ENCODE results near the gene SDK2.

The SDK2 gene

DNA sequence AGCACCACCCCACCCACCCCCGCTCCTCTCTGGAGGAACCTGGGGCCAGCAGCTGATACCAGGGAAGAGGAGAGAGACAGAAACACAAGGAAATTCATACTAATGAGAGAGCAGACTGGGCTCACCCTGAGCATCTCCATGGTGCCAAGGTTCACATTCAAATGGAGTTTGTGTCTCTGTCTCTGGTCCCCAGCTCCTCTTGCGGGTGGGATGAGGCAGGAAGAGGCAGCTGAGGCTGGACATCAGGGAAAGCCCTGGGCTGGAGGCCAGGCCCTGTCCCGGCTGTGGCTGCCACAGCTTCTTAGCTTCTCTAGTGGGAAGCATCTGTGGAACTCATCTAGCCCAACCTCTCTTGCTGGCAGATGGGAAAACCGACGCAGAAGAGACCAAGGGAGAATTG, 121.5 kb downstream of the SDK2 start:
- 0 out of 2 replicates have a peak, but pooled peaks cover 1% of the 10 kb centered on the region for H3K4me1 ChIP-seq (ENCODE audit: control insufficient read depth, insufficient read depth, low read length)
- no peaks in the 10 kb centered on the region for H3K36me3 ChIP-seq (ENCODE audit: control insufficient read depth, insufficient read depth, low read length)
- WGBS (ENCODE audit: insufficient coverage, insufficient read length): no CpG with 5 or more reads among the region's 5 CpGs
- H3K27me3 ChIP-seq (ENCODE audit: control insufficient read depth, insufficient read depth, low read length): no peaks in the 10 kb centered on the region
- no peak overlapping the region for H3K4me3 ChIP-seq (ENCODE audit: low read length)
- no peaks in the 10 kb centered on the region for H3K9me3 ChIP-seq (ENCODE audit: control insufficient read depth, insufficient read depth, low read length)
- no peak for DNase-seq (ENCODE audit: low read depth, low spot score)
- no peak overlapping the region for H3K27ac ChIP-seq (ENCODE audit: low read length)

DNA sequence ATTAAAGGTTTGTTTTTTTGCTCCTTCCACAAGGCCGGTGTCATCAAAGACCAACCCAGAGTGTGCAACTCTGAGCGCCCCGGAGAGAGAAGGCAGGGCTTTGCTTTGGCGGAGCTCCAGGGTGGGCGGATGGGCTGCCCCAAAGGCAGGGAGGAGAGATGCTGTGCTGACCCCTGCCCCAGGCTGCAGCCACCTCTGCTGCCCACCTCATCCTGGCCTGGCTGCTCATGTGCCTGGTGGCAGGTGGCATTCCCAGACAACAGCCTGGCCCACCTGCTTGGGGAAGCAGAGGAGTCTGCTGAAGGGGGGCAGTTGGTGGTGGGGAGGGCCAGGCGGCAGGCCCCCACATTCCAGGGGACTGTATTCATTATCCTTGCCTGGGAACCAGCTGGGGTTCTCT, 122.1 kb downstream of the SDK2 start:
- WGBS (ENCODE audit: insufficient coverage, insufficient read length): no CpG with 5 or more reads among the region's 6 CpGs
- H3K36me3 ChIP-seq (ENCODE audit: control insufficient read depth, insufficient read depth, low read length): no peaks in the 10 kb centered on the region
- H3K27me3 ChIP-seq (ENCODE audit: control insufficient read depth, insufficient read depth, low read length): no peaks in the 10 kb centered on the region
- no peaks in the 10 kb centered on the region for H3K9me3 ChIP-seq (ENCODE audit: control insufficient read depth, insufficient read depth, low read length)
- no peak overlapping the region for H3K27ac ChIP-seq (ENCODE audit: low read length)
- no peak for DNase-seq (ENCODE audit: low read depth, low spot score)
- H3K4me3 ChIP-seq (ENCODE audit: low read length): no peak overlapping the region
- H3K4me1 ChIP-seq (ENCODE audit: control insufficient read depth, insufficient read depth, low read length): 0 out of 2 replicates have a peak, but pooled peaks cover 1% of the 10 kb centered on the region

DNA sequence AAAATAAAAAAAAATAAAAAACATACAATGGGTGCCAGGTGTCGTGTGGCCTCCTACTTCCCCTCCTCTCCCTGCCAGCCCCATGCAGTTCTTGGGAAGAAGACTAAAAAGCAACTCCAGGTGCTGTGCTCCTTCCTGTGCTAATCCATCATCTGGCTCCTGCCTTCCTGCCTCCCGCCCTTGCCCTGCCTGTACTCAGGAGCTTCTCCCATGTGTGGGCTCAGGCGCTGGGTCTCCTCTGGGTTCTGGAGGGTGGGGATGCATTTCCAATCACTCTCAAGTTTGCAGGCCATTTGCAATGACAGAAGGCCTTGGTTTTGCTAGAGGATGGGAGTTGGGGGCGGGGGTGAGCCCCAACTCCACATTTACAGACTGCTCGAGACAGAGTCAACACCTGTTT, 122.9 kb downstream of the SDK2 start:
- no peak overlapping the region for H3K27ac ChIP-seq (ENCODE audit: low read length)
- H3K36me3 ChIP-seq (ENCODE audit: control insufficient read depth, insufficient read depth, low read length): no peaks in the 10 kb centered on the region
- no peak for DNase-seq (ENCODE audit: low read depth, low spot score)
- no peaks in the 10 kb centered on the region for H3K9me3 ChIP-seq (ENCODE audit: control insufficient read depth, insufficient read depth, low read length)
- H3K4me1 ChIP-seq (ENCODE audit: control insufficient read depth, insufficient read depth, low read length): 0 out of 2 replicates have a peak, but pooled peaks cover 1% of the 10 kb centered on the region
- no peaks in the 10 kb centered on the region for H3K27me3 ChIP-seq (ENCODE audit: control insufficient read depth, insufficient read depth, low read length)
- H3K4me3 ChIP-seq (ENCODE audit: low read length): no peak overlapping the region
- no CpG with 5 or more reads among the region's 5 CpGs for WGBS (ENCODE audit: insufficient coverage, insufficient read length)

DNA sequence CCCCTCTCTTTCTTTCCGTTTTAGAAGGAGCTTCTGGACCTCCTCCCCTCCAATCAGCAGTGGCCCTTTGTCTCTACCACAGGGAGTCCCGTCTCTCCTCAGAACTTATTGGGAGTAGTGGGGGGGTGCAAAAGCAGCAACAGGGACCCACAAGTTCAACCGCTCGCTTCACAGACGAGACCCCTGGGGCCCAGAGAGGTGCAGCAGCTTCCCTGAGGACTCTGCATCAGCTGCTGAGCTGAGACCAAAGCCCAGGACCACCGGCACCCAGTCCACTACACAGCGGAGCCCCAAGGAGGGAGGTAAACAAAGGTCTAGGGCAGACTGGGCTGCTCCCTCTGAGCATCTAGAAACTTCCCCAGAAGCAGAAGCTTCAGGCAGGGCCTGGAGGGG, 123.9 kb downstream of the SDK2 start:
- Histone ChIP-seq H3K27me3 (ENCODE audit: control insufficient read depth, insufficient read depth, low read length) (no peaks in the 10 kb centered on the region), H3K9me3 (ENCODE audit: control insufficient read depth, insufficient read depth, low read length) (no peaks in the 10 kb centered on the region), H3K36me3 (ENCODE audit: control insufficient read depth, insufficient read depth, low read length) (no peaks in the 10 kb centered on the region), H3K4me3 (ENCODE audit: low read length) (no peak overlapping the region), H3K4me1 (ENCODE audit: control insufficient read depth, insufficient read depth, low read length) (peaks cover 6% of the 10 kb centered on the region), H3K27ac (ENCODE audit: low read length) (no peak overlapping the region)
- no peak for DNase-seq (ENCODE audit: low read depth, low spot score)
- no CpG with 5 or more reads among the region's 7 CpGs for WGBS (ENCODE audit: insufficient coverage, insufficient read length)

DNA sequence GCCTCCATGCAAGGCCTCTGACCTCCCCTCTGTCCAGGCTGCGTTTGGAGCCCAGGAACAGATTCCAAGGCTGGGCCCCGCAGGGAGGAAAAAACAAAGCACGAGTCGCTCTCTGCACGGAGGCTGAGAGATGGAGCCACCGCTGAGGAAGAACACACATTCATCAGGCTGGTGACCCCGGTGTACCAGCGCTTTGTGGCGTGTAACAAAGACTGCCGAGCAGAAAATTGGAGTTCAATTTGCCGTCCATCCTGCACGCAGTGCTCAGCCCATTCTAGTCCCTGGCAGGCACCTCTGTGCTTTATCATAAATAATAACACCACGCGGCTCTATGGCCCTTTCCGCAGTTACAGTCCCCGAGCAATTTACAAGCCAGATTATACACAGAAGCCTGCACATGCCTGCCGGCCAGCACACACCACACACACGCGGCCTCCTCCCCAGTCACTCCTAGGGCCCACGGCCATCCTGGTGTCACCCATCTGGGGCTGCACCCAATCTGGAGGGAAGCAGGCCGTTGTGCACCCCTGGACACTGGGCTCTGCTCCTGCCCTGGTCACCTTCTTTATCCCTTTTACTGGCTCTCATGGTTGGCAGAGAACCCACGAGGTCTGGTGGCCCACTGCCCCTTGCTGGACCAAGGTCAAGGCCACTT, 124.4 kb downstream of the SDK2 start:
- no peaks in the 10 kb centered on the region for H3K9me3 ChIP-seq (ENCODE audit: control insufficient read depth, insufficient read depth, low read length)
- peaks cover 6% of the 10 kb centered on the region for H3K4me1 ChIP-seq (ENCODE audit: control insufficient read depth, insufficient read depth, low read length)
- no peaks in the 10 kb centered on the region for H3K36me3 ChIP-seq (ENCODE audit: control insufficient read depth, insufficient read depth, low read length)
- no peak overlapping the region for H3K27ac ChIP-seq (ENCODE audit: low read length)
- H3K4me3 ChIP-seq (ENCODE audit: low read length): no peak overlapping the region
- H3K27me3 ChIP-seq (ENCODE audit: control insufficient read depth, insufficient read depth, low read length): no peaks in the 10 kb centered on the region
- WGBS (ENCODE audit: insufficient coverage, insufficient read length): no CpG with 5 or more reads among the region's 22 CpGs
- no peak for DNase-seq (ENCODE audit: low read depth, low spot score)

DNA sequence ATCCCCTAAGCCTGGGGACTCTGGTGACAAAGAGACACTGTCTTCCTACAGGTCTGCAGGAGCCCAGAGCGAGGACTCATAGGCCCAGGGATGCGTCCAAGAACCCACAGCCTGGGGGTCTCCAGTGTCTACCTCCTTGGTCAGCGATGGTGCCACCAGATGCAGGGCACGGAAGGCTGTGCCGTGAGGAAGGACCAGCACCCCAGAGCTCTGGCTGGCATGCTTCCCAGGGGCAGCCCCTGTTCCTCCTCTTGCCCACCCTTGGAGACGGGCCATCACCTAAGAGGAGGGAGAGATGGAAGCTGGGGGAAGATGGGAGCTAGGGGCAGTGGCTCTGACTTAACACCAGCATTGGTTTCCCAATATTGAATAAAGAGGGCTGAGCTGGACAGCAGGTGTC, 125.2 kb downstream of the SDK2 start:
- no peaks in the 10 kb centered on the region for H3K27me3 ChIP-seq (ENCODE audit: control insufficient read depth, insufficient read depth, low read length)
- WGBS (ENCODE audit: insufficient coverage, insufficient read length): no CpG with 5 or more reads among the region's 6 CpGs
- DNase-seq (ENCODE audit: low read depth, low spot score): no peak

DNA sequence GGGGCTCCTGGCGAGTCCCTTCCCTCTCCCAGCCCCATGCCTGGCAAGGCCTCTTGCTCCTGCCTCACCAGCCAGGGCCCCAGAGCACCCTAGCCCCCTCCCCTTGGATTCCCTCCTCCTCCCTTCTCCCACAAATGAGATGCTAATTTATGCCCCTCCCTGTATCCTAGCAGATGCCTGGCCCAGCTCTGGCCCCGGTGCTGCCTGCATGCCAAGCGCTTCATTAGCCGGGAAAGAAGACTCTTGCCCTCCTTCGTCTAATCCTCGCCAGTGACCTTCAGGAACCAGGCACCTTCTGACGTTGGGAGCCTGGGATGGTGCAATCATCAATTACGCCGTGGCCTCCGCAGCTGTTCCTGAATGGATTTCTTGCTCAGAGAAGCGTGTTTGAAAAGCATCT, 127.8 kb downstream of the SDK2 start:
- Histone ChIP-seq H3K4me1 (ENCODE audit: control insufficient read depth, insufficient read depth, low read length) (peaks cover 5% of the 10 kb centered on the region), H3K36me3 (ENCODE audit: control insufficient read depth, insufficient read depth, low read length) (no peaks in the 10 kb centered on the region), H3K4me3 (ENCODE audit: low read length) (no peak overlapping the region), H3K27me3 (ENCODE audit: control insufficient read depth, insufficient read depth, low read length) (no peaks in the 10 kb centered on the region), H3K27ac (ENCODE audit: low read length) (no peak overlapping the region), H3K9me3 (ENCODE audit: control insufficient read depth, insufficient read depth, low read length) (no peaks in the 10 kb centered on the region)
- no peak for DNase-seq (ENCODE audit: low read depth, low spot score)
- WGBS (ENCODE audit: insufficient coverage, insufficient read length): no CpG with 5 or more reads among the region's 11 CpGs

More for the DNA sequence above, 125.2 kb downstream of the SDK2 start:
- Histone ChIP-seq H3K27ac (ENCODE audit: low read length) (no peak overlapping the region), H3K4me3 (ENCODE audit: low read length) (no peak overlapping the region), H3K36me3 (ENCODE audit: control insufficient read depth, insufficient read depth, low read length) (no peaks in the 10 kb centered on the region), H3K9me3 (ENCODE audit: control insufficient read depth, insufficient read depth, low read length) (no peaks in the 10 kb centered on the region), H3K4me1 (ENCODE audit: control insufficient read depth, insufficient read depth, low read length) (peaks cover 6% of the 10 kb centered on the region)

DNA sequence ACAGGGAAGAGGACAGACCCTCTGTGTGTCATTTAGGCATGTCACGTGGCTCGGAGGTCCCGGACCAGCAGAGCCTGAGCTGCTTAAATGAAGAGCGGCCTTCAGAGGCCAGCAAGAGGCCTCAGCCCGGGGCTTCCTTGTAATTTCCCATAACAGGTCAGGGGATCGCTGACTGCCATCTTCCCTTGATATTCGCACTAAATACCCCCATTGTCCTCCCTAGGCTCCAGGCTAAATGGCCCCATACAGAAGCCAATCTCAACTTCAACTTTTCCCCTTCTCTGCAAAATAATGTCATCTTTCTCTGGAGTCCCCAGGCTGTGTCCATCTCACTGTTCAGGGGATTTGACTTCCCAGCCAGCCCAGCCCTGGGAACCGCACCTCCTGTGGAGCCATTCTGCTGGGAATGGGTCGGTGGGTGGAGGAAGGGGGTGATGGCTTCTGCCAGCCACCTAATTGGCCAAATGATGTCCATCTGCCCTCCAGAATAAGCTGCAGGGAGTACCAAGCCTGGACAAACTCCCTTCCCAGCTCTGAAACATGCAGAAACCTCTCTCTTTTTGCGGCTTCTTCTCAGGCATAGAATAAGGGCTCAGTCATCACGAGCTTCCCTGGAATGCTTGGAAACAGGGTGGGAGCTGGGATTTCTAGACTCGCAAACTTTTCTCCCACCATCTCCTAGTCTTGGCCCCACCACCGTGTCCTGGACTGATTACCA, 129.9 kb downstream of the SDK2 start:
- Histone ChIP-seq H3K9me3 (ENCODE audit: control insufficient read depth, insufficient read depth, low read length) (no peaks in the 10 kb centered on the region), H3K27me3 (ENCODE audit: control insufficient read depth, insufficient read depth, low read length) (no peaks in the 10 kb centered on the region), H3K4me1 (ENCODE audit: control insufficient read depth, insufficient read depth, low read length) (peaks cover 5% of the 10 kb centered on the region), H3K4me3 (ENCODE audit: low read length) (no peak overlapping the region), H3K27ac (ENCODE audit: low read length) (no peak overlapping the region), H3K36me3 (ENCODE audit: control insufficient read depth, insufficient read depth, low read length) (no peaks in the 10 kb centered on the region)
- WGBS (ENCODE audit: insufficient coverage, insufficient read length): no CpG with 5 or more reads among the region's 13 CpGs
- no peak for DNase-seq (ENCODE audit: low read depth, low spot score)

DNA sequence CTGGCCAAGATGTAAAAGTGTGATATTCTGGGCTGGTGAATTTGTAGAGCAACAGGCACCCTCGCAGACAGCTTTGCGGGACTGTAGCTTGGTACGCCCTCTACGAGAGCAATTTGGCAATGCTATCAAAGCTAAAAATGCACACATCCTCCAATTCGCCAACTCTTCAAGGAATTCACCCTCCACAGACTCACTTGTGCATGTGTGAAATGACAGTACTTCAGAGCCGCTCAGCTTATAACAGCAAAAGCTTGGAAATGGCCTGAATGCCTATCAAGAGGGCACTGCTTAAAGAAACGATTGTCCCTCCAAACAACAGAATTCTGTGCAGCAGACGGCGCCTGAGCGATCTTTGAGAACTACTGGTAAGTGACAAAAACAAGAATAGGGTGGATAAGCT, 130.8 kb downstream of the SDK2 start:
- Histone ChIP-seq H3K27me3 (ENCODE audit: control insufficient read depth, insufficient read depth, low read length) (no peaks in the 10 kb centered on the region), H3K36me3 (ENCODE audit: control insufficient read depth, insufficient read depth, low read length) (no peaks in the 10 kb centered on the region), H3K4me3 (ENCODE audit: low read length) (no peak overlapping the region), H3K9me3 (ENCODE audit: control insufficient read depth, insufficient read depth, low read length) (no peaks in the 10 kb centered on the region), H3K4me1 (ENCODE audit: control insufficient read depth, insufficient read depth, low read length) (peaks cover 5% of the 10 kb centered on the region), H3K27ac (ENCODE audit: low read length) (no peak overlapping the region)
- no peak for DNase-seq (ENCODE audit: low read depth, low spot score)
- WGBS (ENCODE audit: insufficient coverage, insufficient read length): no CpG with 5 or more reads among the region's 10 CpGs

DNA sequence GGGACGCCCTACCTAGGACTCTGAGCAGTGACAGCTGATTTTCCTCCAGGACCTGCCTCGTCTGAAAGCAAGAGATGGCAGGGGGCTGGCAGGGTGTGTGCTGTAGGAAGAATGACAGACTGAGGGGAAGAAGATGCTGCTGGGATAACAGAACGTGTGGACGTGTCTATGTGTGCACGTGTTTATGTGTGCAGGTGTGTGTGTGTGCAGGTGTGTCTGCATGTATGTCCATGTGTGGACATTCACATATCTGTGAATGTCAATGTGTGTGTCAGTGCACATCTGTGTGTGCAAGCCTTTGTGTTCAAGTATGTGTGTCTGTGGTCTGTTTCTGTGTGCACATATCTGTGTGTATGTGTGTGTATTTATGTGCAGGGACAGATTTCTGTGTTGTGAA, 132.5 kb downstream of the SDK2 start:
- no peak for DNase-seq (ENCODE audit: low read depth, low spot score)
- Histone ChIP-seq H3K9me3 (ENCODE audit: control insufficient read depth, insufficient read depth, low read length) (no peaks in the 10 kb centered on the region), H3K36me3 (ENCODE audit: control insufficient read depth, insufficient read depth, low read length) (no peaks in the 10 kb centered on the region; the same call in 1 of the 2 replicates), H3K4me1 (ENCODE audit: control insufficient read depth, insufficient read depth, low read length) (peaks cover 5% of the 10 kb centered on the region), H3K27me3 (ENCODE audit: control insufficient read depth, insufficient read depth, low read length) (no peaks in the 10 kb centered on the region), H3K27ac (ENCODE audit: low read length) (no peak overlapping the region), H3K4me3 (ENCODE audit: low read length) (no peak overlapping the region)
- WGBS (ENCODE audit: insufficient coverage, insufficient read length): no CpG with 5 or more reads among the region's 5 CpGs
